Trophoblast cell (in vitro differentiated cells and primary cell): ENCODE data around the gene FADD.
"Not testable (repeated sequence)": the region's sequence is repeated elsewhere in the genome, so short reads cannot be mapped to it uniquely, and the experiment has no call there.

Experiments
- DNase-seq, 2 donors: peaks; one replicate each; pipeline ENCODE4 v3.0.0-alpha.2; 2016
- H2AFZ ChIP-seq: 2 replicates; pipeline ENCODE4 v1.6.1; 2013; ENCODE audit warnings: low read length, moderate library complexity, mild to moderate bottlenecking; ENCODE audit not compliant: insufficient read depth, poor library complexity
- H2AK5ac ChIP-seq: 2 replicates; pipeline ENCODE4 v1.6.1; 2013; ENCODE audit warnings: mild to moderate bottlenecking, low read length
- H2BK120ac ChIP-seq: 2 replicates; pipeline ENCODE4 v1.6.1; 2013; ENCODE audit warnings: low read length, mild to moderate bottlenecking, moderate library complexity; ENCODE audit not compliant: insufficient read depth, poor library complexity
- H2BK12ac ChIP-seq: 2 replicates; pipeline ENCODE4 v1.6.1; 2013; ENCODE audit warnings: mild to moderate bottlenecking, low read length, moderate library complexity
- H2BK5ac ChIP-seq: 2 replicates; pipeline ENCODE4 v1.6.1; 2013; ENCODE audit warnings: low read length, low read depth, moderate library complexity, mild to moderate bottlenecking; ENCODE audit not compliant: poor library complexity
- H3K14ac ChIP-seq: 2 replicates; pipeline ENCODE4 v1.6.1; 2013; ENCODE audit warnings: mild to moderate bottlenecking, low read length
- H3K18ac ChIP-seq: 2 replicates; pipeline ENCODE4 v1.6.1; 2013; ENCODE audit warnings: mild to moderate bottlenecking, low read length
- H3K23ac ChIP-seq: 2 replicates; pipeline ENCODE4 v1.6.1; 2013; ENCODE audit warnings: low read length
- H3K27ac ChIP-seq: 2 replicates; pipeline ENCODE4 v1.5.1; 2013; ENCODE audit warnings: low read depth, mild to moderate bottlenecking, inconsistent platforms, low read length, moderate library complexity
- H3K27me3 ChIP-seq: 2 replicates; pipeline ENCODE4 v1.6.1; 2013; ENCODE audit warnings: inconsistent platforms, mild to moderate bottlenecking, low read length, moderate library complexity; ENCODE audit not compliant: insufficient read depth
- H3K36me3 ChIP-seq, 2 experiments: 1 replicate in 1 of 2; 2 replicates in 1 of 2; pipeline ENCODE4 v1.6.1; 2013; ENCODE audit warnings: low read length in 2 of 2, mild to moderate bottlenecking in 2 of 2, moderate library complexity in 1 of 2; ENCODE audit not compliant: insufficient read depth in 2 of 2, control insufficient read depth in 1 of 2
- H3K4ac ChIP-seq: 2 replicates; pipeline ENCODE4 v1.6.1; 2013; ENCODE audit warnings: low read depth, mild to moderate bottlenecking, low read length, moderate library complexity
- H3K4me1 ChIP-seq, 2 experiments: 1 replicate in 1 of 2; 2 replicates in 1 of 2; pipeline ENCODE4 v1.6.1; 2013; ENCODE audit warnings: low read length in 2 of 2, mild to moderate bottlenecking in 2 of 2, moderate library complexity in 1 of 2; ENCODE audit not compliant: insufficient read depth in 2 of 2, control insufficient read depth in 1 of 2
- H3K4me2 ChIP-seq: 2 replicates; pipeline ENCODE4 v1.6.1; 2013; ENCODE audit warnings: inconsistent platforms, mild to moderate bottlenecking, low read length, moderate library complexity
- H3K4me3 ChIP-seq: 2 replicates; pipeline ENCODE4 v1.5.1; 2013; ENCODE audit warnings: mild to moderate bottlenecking, low read depth, low read length, inconsistent platforms
- H3K79me1 ChIP-seq: one replicate; pipeline ENCODE4 v1.6.1; 2013; ENCODE audit warnings: low read length
- H3K79me2 ChIP-seq: 2 replicates; pipeline ENCODE4 v1.6.1; 2013; ENCODE audit warnings: low read length, mild to moderate bottlenecking; ENCODE audit not compliant: control insufficient read depth, insufficient read depth, poor library complexity
- H3K9ac ChIP-seq: 2 replicates; pipeline ENCODE4 v1.6.1; 2013; ENCODE audit warnings: mild to moderate bottlenecking, low read length
- H3K9me3 ChIP-seq: 2 replicates; pipeline ENCODE4 v1.6.1; 2013; ENCODE audit warnings: low read depth, mild to moderate bottlenecking, control low read depth, inconsistent platforms, low read length; ENCODE audit not compliant: insufficient read depth
- H4K12ac ChIP-seq: 2 replicates; pipeline ENCODE4 v1.6.1; 2013; ENCODE audit warnings: low read depth, mild to moderate bottlenecking, low read length, moderate library complexity
- H4K8ac ChIP-seq: 2 replicates; pipeline ENCODE4 v1.6.1; 2013; ENCODE audit warnings: low read depth, mild to moderate bottlenecking, low read length, moderate library complexity
- H4K91ac ChIP-seq: one replicate; pipeline ENCODE4 v1.6.1; 2013; ENCODE audit warnings: low read depth, mild to moderate bottlenecking, low read length, moderate library complexity
- WGBS: extraction: QIAGEN DNeasy Blood & Tissue Kit; methylation state at CpG from one replicate; pipeline ENCODE4 v1.1.7; 2013; ENCODE audit warnings: missing lambda C conversion rate; ENCODE audit not compliant: insufficient read length, insufficient coverage; ENCODE audit errors: extremely low coverage; 5-methylcytosine and 5-hydroxymethylcytosine counted together

Gene FADD

DNA sequence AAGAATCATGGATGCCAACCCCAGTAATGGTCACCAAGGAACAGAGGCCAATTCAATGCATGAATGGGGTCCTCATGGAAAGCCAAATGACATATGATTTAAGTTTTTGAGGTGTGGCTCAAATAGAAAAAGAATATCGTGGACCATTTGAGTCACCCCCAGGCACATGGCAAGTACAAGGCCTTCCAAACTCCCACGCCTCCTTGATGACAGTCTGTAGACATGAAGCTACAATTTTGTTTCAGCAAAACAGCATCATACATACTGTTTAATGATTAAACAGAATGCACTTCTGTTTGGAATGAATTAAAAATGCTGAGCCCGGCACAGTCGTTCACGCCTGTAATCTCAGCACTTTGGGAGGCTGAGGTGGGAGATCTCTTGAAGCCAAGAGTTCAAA, 7.4 kb downstream of the FADD start:
- Histone ChIP-seq H2BK120ac (no peak overlapping the region), H3K23ac (no peak overlapping the region), H3K79me1 (no peaks in the 10 kb centered on the region), H3K4ac (no peak overlapping the region), H4K12ac (no peak overlapping the region), H3K27me3 (no peaks in the 10 kb centered on the region), H3K18ac (no peak overlapping the region), H3K9me3 (no peaks in the 10 kb centered on the region), H3K4me1 (peaks cover 0 to under 1% of the 10 kb centered on the region in 2 experiments), H3K79me2 (no peaks in the 10 kb centered on the region), H2AFZ (no peak overlapping the region), H4K91ac (no peak overlapping the region), H2AK5ac (no peak overlapping the region), H3K4me2 (no peak overlapping the region), H3K9ac (no peak overlapping the region), H2BK5ac (no peak overlapping the region), H3K27ac (no peak overlapping the region), H3K14ac (no peak overlapping the region), H4K8ac (no peak overlapping the region), H2BK12ac (no peak overlapping the region), H3K36me3 (peaks cover 22 to 29% of the 10 kb centered on the region in 2 experiments), H3K4me3 (no peak overlapping the region)
- DNase-seq: no peak
- WGBS: no CpG with 5 or more reads among the region's 5 CpGs

DNA sequence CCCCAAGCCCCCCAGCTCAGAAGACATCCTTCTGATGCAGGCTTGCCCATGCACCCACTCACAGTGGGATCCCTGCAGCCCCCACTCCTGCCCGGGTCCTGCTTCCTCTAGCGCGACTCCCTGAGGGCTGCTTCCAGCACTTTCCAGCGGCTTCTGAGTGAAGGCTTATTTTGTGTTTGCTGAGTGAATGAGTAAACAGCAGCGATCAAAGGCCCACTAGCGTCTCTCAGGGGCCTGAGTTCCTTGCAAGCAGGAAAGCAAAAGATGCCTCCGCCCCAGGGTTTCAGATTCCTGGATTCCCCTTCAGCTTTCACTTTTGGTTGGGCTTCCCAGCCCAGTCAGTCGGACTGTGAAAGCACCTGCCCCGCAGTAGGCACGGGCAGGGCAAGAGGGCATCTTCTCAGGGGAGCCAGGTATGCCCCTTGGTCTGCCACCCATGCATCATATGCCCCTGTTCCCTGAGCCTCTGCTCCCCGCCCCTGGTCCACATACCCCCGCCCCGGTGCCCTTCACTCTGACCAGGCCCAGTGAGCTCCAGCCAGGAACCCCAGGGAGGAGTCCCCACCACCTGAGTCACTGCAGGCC, 9.2 kb downstream of the FADD start:
- H3K23ac ChIP-seq: no peak overlapping the region
- H3K4me1 ChIP-seq: no peaks in the 10 kb centered on the region
- H2BK5ac ChIP-seq: no peak overlapping the region
- no peaks in the 10 kb centered on the region for H3K27me3 ChIP-seq
- H3K9ac ChIP-seq: no peak overlapping the region
- H2AFZ ChIP-seq: no peak overlapping the region
- no peak overlapping the region for H3K4ac ChIP-seq
- H2BK120ac ChIP-seq: no peak overlapping the region
- H3K36me3 ChIP-seq: peaks cover 8 to 14% of the 10 kb centered on the region in 2 experiments
- no peak overlapping the region for H4K91ac ChIP-seq
- no peaks in the 10 kb centered on the region for H3K9me3 ChIP-seq
- H3K4me2 ChIP-seq: no peak overlapping the region
- no peak overlapping the region for H2BK12ac ChIP-seq
- no peak overlapping the region for H3K14ac ChIP-seq
- H4K12ac ChIP-seq: no peak overlapping the region
- H3K18ac ChIP-seq: no peak overlapping the region
- no peaks in the 10 kb centered on the region for H3K79me1 ChIP-seq
- H3K79me2 ChIP-seq: no peaks in the 10 kb centered on the region
- WGBS: no CpG with 5 or more reads among the region's 13 CpGs
- no peak overlapping the region for H2AK5ac ChIP-seq
- H4K8ac ChIP-seq: no peak overlapping the region
- no peak overlapping the region for H3K27ac ChIP-seq
- peak in 1 of 2 donors; percentile 13 for DNase-seq
- H3K4me3 ChIP-seq: no peak overlapping the region

DNA sequence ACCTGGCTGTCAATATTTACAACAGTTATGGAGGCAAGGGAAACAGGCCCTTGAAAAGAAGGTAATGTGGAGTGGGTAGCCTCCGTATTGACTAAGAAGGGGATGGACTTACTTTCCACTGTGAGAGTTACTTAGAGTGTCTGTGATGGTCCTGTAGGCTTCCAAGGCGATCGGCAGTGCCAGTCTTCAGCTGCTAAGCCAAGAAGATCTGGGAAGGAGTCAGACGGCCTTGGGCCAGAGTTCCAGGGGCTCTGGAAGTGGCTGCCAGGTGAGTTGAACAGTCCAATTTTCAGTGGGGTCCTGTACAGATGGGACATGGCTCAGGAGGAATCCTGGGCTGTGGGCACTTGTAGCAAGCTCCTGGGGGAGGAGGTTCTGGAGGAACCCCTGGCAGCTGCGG, 14.3 kb downstream of the FADD start:
- not testable (repeated sequence) for H3K27me3 ChIP-seq, H4K91ac ChIP-seq, H2AFZ ChIP-seq, H3K9ac ChIP-seq, H3K14ac ChIP-seq, H2BK120ac ChIP-seq, H3K9me3 ChIP-seq, H3K4ac ChIP-seq, H3K23ac ChIP-seq, H2BK5ac ChIP-seq, H3K18ac ChIP-seq, H3K4me1 ChIP-seq, H3K4me2 ChIP-seq, H3K4me3 ChIP-seq, H3K36me3 ChIP-seq, H4K8ac ChIP-seq, H4K12ac ChIP-seq, H2AK5ac ChIP-seq, H3K79me2 ChIP-seq, H2BK12ac ChIP-seq, H3K79me1 ChIP-seq, DNase-seq, H3K27ac ChIP-seq
- no CpG with 5 or more reads among the region's 5 CpGs for whole genome bisulfite sequencing

DNA sequence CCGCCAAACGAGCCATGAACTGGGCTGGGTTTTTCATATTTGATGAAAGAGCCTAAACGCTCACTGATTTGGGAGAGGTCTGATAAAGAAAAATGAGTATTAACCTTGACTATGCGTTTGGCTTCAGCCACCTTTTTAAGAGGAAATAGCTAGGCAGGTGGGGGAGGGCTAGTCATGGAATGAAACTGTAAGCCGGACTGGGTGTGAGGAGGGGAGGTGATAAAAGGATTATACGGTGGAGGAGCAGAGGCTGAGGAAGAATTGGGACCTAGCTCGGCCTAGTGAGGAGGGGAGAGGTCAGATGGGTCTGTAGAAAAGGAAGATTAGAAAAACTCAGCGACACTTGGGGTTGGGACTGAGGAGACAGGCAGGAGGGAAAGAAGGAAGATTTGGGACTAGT, 15.0 kb downstream of the FADD start:
- not testable (repeated sequence) for H4K12ac ChIP-seq, H3K27ac ChIP-seq, H3K27me3 ChIP-seq, H4K91ac ChIP-seq, H3K4ac ChIP-seq, H3K79me2 ChIP-seq, H3K4me2 ChIP-seq, H2BK12ac ChIP-seq, H2AFZ ChIP-seq, H2BK5ac ChIP-seq, DNase-seq, H3K9ac ChIP-seq, H4K8ac ChIP-seq, H3K23ac ChIP-seq, H3K9me3 ChIP-seq, H3K79me1 ChIP-seq, H3K14ac ChIP-seq, H3K18ac ChIP-seq, H3K4me3 ChIP-seq, H3K4me1 ChIP-seq, H3K36me3 ChIP-seq, H2BK120ac ChIP-seq, H2AK5ac ChIP-seq
- WGBS: no CpG with 5 or more reads among the region's 8 CpGs
